ENCODE results near the gene AKR1C1. TPM values are rescaled to one million over a fixed set of nuclear protein-coding genes. Genes with fewer than 3 reads are reported as not detected.
"Not testable (repeated sequence)": the region's sequence is repeated elsewhere in the genome, so short reads cannot be mapped to it uniquely, and the experiment has no call there.

Gene AKR1C1
- total RNA-seq, 2 donors from 2014 or later = 0.62 to 1.6 TPM

- H3K27ac ChIP-seq (ENCODE audit: low read depth, low read length) = no peak overlapping the region
- WGBS, 2 experiments (ENCODE audit: insufficient coverage in 1 of 2, insufficient read length in 1 of 2) = 86 to 89% methylated on average over 6 to 7 of the region's 7 CpGs
- H3K4me3 ChIP-seq (ENCODE audit: low read length) = no peak overlapping the region
- H3K27me3 ChIP-seq (ENCODE audit: control insufficient read depth, insufficient read depth, low read length, poor library complexity, severe bottlenecking) = no peaks in the 10 kb centered on the region
- DNase-seq = no peak
- no peaks in the 10 kb centered on the region for H3K36me3 ChIP-seq (ENCODE audit: control insufficient read depth, insufficient read depth, low read length)
- Mint-ChIP-seq H3K9me3 (peaks cover 10% of the 10 kb centered on the region), H3K27ac (no peak overlapping the region), H3K36me3 (ENCODE audit: low read depth) (no peaks in the 10 kb centered on the region), H3K4me1 (no peaks in the 10 kb centered on the region), H3K27me3 (ENCODE audit: insufficient read depth) (no peaks in the 10 kb centered on the region), H3K4me3 (no peak overlapping the region)
- H3K9me3 ChIP-seq (ENCODE audit: control insufficient read depth, low read length) = no peaks in the 10 kb centered on the region
- H3K4me1 ChIP-seq (ENCODE audit: control insufficient read depth, insufficient read depth, low read length) = peaks cover 3% of the 10 kb centered on the region
- TF ChIP-seq CTCF (conservative IDR thresholded peaks at IDR 0.05) = no peak
- no peak overlapping the region for H3K9ac ChIP-seq (ENCODE audit: extremely low read depth, low read length, poor library complexity, severe bottlenecking)
These were observed 28.7 kb upstream of the AKR1C1 start for GRCh38 chr10:4934391-4934987.

- 96% methylated on average over 8 to 23 of the region's 23 CpGs for WGBS, 2 experiments (ENCODE audit: insufficient coverage in 1 of 2, insufficient read length in 1 of 2)
- Mint-ChIP-seq H3K4me3 (no peak overlapping the region), H3K9me3 (peaks cover 7% of the 10 kb centered on the region), H3K36me3 (ENCODE audit: low read depth) (no peaks in the 10 kb centered on the region), H3K27ac (no peak overlapping the region), H3K4me1 (no peaks in the 10 kb centered on the region), H3K27me3 (ENCODE audit: insufficient read depth) (no peaks in the 10 kb centered on the region)
- TF ChIP-seq CTCF (conservative IDR thresholded peaks at IDR 0.05) = no peak
- Histone ChIP-seq H3K9ac (ENCODE audit: extremely low read depth, low read length, poor library complexity, severe bottlenecking) (no peak overlapping the region), H3K27ac (ENCODE audit: low read depth, low read length) (no peak overlapping the region), H3K27me3 (ENCODE audit: control insufficient read depth, insufficient read depth, low read length, poor library complexity, severe bottlenecking) (no peaks in the 10 kb centered on the region), H3K9me3 (ENCODE audit: control insufficient read depth, low read length) (no peaks in the 10 kb centered on the region), H3K36me3 (ENCODE audit: control insufficient read depth, insufficient read depth, low read length) (no peaks in the 10 kb centered on the region), H3K4me1 (ENCODE audit: control insufficient read depth, insufficient read depth, low read length) (peaks cover 3% of the 10 kb centered on the region), H3K4me3 (ENCODE audit: low read length) (no peak overlapping the region)
- DNase-seq = no peak
These were observed 25.9 kb upstream of the AKR1C1 start for GRCh38 chr10:4937346-4937745.

- Histone ChIP-seq H3K27ac (ENCODE audit: low read depth, low read length) (no peak overlapping the region), H3K27me3 (ENCODE audit: control insufficient read depth, insufficient read depth, low read length, poor library complexity, severe bottlenecking) (no peaks in the 10 kb centered on the region), H3K36me3 (ENCODE audit: control insufficient read depth, insufficient read depth, low read length) (no peaks in the 10 kb centered on the region), H3K4me1 (ENCODE audit: control insufficient read depth, insufficient read depth, low read length) (no peaks in the 10 kb centered on the region), H3K9me3 (ENCODE audit: control insufficient read depth, low read length) (no peaks in the 10 kb centered on the region), H3K9ac (ENCODE audit: extremely low read depth, low read length, poor library complexity, severe bottlenecking) (no peak overlapping the region), H3K4me3 (ENCODE audit: low read length) (no peak overlapping the region)
- Mint-ChIP-seq H3K9me3 (peaks cover 7% of the 10 kb centered on the region), H3K27ac (no peak overlapping the region), H3K27me3 (ENCODE audit: insufficient read depth) (no peaks in the 10 kb centered on the region), H3K4me1 (peaks cover 1% of the 10 kb centered on the region), H3K4me3 (no peak overlapping the region), H3K36me3 (ENCODE audit: low read depth) (no peaks in the 10 kb centered on the region)
- no peak for DNase-seq
- WGBS, 2 experiments (ENCODE audit: insufficient coverage in 1 of 2, insufficient read length in 1 of 2) = 78 to 81% methylated on average over 5 to 7 of the region's 7 CpGs
- no peak for TF ChIP-seq CTCF (conservative IDR thresholded peaks at IDR 0.05)
These were observed 23.8 kb upstream of the AKR1C1 start for GRCh38 chr10:4939224-4940072.

GRCh38 chr10:4940073-4940428, 23.2 kb upstream of the AKR1C1 start:
- H3K36me3 ChIP-seq (ENCODE audit: control insufficient read depth, insufficient read depth, low read length); H3K9me3 ChIP-seq (ENCODE audit: control insufficient read depth, low read length); H3K9me3 Mint-ChIP-seq; H3K27ac Mint-ChIP-seq; H3K27ac ChIP-seq (ENCODE audit: low read depth, low read length); H3K9ac ChIP-seq (ENCODE audit: extremely low read depth, low read length, poor library complexity, severe bottlenecking); H3K27me3 Mint-ChIP-seq (ENCODE audit: insufficient read depth); H3K4me3 Mint-ChIP-seq; DNase-seq; H3K4me1 Mint-ChIP-seq; H3K4me3 ChIP-seq (ENCODE audit: low read length); H3K27me3 ChIP-seq (ENCODE audit: control insufficient read depth, insufficient read depth, low read length, poor library complexity, severe bottlenecking); H3K36me3 Mint-ChIP-seq (ENCODE audit: low read depth); H3K4me1 ChIP-seq (ENCODE audit: control insufficient read depth, insufficient read depth, low read length): not testable (repeated sequence)
- WGBS, 2 experiments (ENCODE audit: insufficient coverage in 1 of 2, insufficient read length in 1 of 2) = 90 to 100% methylated on average over 1 to 4 of the region's 6 CpGs

- WGBS, 2 experiments (ENCODE audit: insufficient coverage in 1 of 2, insufficient read length in 1 of 2) = 92 to 100% methylated on average over 2 of the region's 2 CpGs
- not testable (repeated sequence) for H3K36me3 ChIP-seq (ENCODE audit: control insufficient read depth, insufficient read depth, low read length); H3K27ac Mint-ChIP-seq; H3K4me3 Mint-ChIP-seq; H3K9ac ChIP-seq (ENCODE audit: extremely low read depth, low read length, poor library complexity, severe bottlenecking); H3K27me3 ChIP-seq (ENCODE audit: control insufficient read depth, insufficient read depth, low read length, poor library complexity, severe bottlenecking); H3K4me1 Mint-ChIP-seq; H3K4me3 ChIP-seq (ENCODE audit: low read length); H3K36me3 Mint-ChIP-seq (ENCODE audit: low read depth); H3K9me3 Mint-ChIP-seq; H3K27me3 Mint-ChIP-seq (ENCODE audit: insufficient read depth); DNase-seq; H3K27ac ChIP-seq (ENCODE audit: low read depth, low read length); H3K9me3 ChIP-seq (ENCODE audit: control insufficient read depth, low read length); H3K4me1 ChIP-seq (ENCODE audit: control insufficient read depth, insufficient read depth, low read length)
These were observed 22.3 kb upstream of the AKR1C1 start for GRCh38 chr10:4940909-4941308.

Measured in endodermal cell (in vitro differentiated cells).